Brain microvascular endothelial cell (primary cell): Measurements from ENCODE around the gene IRGQ.
"Not testable (repeated sequence)": the region's sequence is repeated elsewhere in the genome, so short reads cannot be mapped to it uniquely, and the experiment has no call there.

ENCODE experiments used
- DNase-seq: peaks from one replicate; pipeline ENCODE4 v3.0.0-alpha.2; 2020
- H3K27ac ChIP-seq: fragments of 250-450 bp; sonication (Bioruptor Pico); 2 replicates; pipeline ENCODE4 v1.5.1; 2020; ENCODE audit warnings: mild to moderate bottlenecking, moderate library complexity
- H3K27me3 ChIP-seq: fragments of 250-450 bp; sonication (Bioruptor Pico); replicated peaks from 2 replicates; pipeline ENCODE4 v1.5.1; 2020; ENCODE audit warnings: mild to moderate bottlenecking
- H3K36me3 ChIP-seq: fragments of 250-450 bp; sonication (Bioruptor Pico); replicated peaks from 2 replicates; pipeline ENCODE4 v1.5.1; 2020; ENCODE audit warnings: mild to moderate bottlenecking
- H3K4me3 ChIP-seq: 2 replicates; pipeline ENCODE4 v1.5.1; 2011; ENCODE audit warnings: low read depth, mild to moderate bottlenecking, control low read depth, low read length, moderate library complexity
- CTCF ChIP-seq: IDR thresholded peaks from 2 replicates; pipeline ENCODE4 v1.5.1; 2011; ENCODE audit warnings: low read depth, mild to moderate bottlenecking, moderate library complexity, low read length, control low read depth, inconsistent platforms; ENCODE audit errors: missing control alignments
- in situ Hi-C: cut with HindIII; loops from 2 replicates; pipeline ENCODE4 v1.10.0; 2017; ENCODE audit warnings: low sequenced_read_pairs, low pct_ligation_motif_present

The IRGQ gene

DNA sequence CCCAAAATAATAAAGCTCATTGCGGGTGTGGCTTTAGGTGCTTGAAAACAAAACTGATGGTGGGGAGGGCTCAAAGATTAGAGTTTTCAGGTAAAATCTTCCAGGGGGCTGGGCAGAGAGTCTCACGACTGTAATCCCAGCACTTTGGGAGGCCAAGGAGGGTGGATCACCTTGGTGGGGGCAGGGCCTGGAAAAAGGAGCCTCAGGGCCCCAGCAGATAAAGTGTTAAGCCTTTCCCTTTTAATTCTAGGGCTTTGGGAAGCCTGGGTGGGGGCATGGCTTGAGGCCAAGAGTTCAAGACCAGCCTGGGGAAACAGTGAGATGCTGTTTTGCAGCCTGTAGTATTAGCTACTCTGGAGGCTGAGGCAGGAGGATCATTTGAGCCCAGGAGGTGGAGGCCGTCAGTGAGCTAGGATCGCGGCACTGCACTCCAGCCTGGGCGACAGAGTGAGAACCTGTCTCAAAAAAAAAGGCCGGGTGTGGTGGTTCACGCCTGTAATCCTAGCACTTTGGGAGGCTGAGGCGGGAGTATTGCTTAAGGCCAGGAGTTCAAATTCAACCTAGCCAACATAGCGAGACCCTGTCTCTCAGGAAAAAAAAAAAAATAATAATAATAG lies 1.7 kb downstream of the IRGQ start:
- in situ Hi-C loops: no loop called here
- Histone ChIP-seq H3K36me3 (peaks cover 27% of the 10 kb centered on the region), H3K27ac (no peak overlapping the region), H3K27me3 (no peaks in the 10 kb centered on the region), H3K4me3 (peak overlapping the region; percentile 78)
- DNase-seq: no peak
- TF ChIP-seq CTCF: no peak

GRCh38 chr19:43592800-43593350 lies 3.1 kb downstream of the IRGQ start:
- in situ Hi-C loops: no loop called here
- H3K27me3 ChIP-seq: no peaks in the 10 kb centered on the region
- H3K36me3 ChIP-seq: peaks cover 25% of the 10 kb centered on the region
- H3K27ac ChIP-seq: no peak overlapping the region
- no peak overlapping the region for H3K4me3 ChIP-seq
- DNase-seq: no peak
- TF ChIP-seq CTCF: no peak

GRCh38 chr19:43591904-43592772 lies 3.8 kb downstream of the IRGQ start:
- DNase-seq: no peak
- peaks cover 25% of the 10 kb centered on the region for H3K36me3 ChIP-seq
- in situ Hi-C loops: no loop called here

DNA sequence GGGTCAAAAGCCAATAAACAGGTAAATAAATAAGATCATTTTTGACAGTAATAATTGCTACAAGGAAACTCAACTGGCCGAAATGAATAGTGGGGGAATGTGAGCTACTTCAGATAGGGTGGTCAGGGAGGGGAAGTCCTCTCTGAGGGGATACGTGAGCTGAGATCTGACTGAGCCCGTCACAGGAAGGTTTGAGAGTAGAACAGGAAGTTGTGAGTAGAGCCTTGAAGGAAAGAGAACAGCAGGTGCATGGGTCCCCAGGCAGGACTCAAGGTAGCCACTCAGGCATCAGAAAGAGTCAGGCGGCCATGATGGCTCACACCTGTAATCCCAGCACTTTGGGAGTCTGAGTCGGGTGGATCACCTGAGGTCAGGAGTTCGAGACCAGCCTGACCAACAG lies 6.3 kb downstream of the IRGQ start:
- in situ Hi-C loops: no loop called here
- no peak overlapping the region for H3K27ac ChIP-seq
- no peaks in the 10 kb centered on the region for H3K27me3 ChIP-seq
- H3K36me3 ChIP-seq: peaks cover 31% of the 10 kb centered on the region
- no peak for DNase-seq
- no peak overlapping the region for H3K4me3 ChIP-seq
- TF ChIP-seq CTCF: no peak

More at GRCh38 chr19:43591904-43592772, 3.8 kb downstream of the IRGQ start:
- Histone ChIP-seq H3K27ac (no peak overlapping the region), H3K4me3 (no peak overlapping the region), H3K27me3 (no peaks in the 10 kb centered on the region)
- no peak for TF ChIP-seq CTCF

DNA sequence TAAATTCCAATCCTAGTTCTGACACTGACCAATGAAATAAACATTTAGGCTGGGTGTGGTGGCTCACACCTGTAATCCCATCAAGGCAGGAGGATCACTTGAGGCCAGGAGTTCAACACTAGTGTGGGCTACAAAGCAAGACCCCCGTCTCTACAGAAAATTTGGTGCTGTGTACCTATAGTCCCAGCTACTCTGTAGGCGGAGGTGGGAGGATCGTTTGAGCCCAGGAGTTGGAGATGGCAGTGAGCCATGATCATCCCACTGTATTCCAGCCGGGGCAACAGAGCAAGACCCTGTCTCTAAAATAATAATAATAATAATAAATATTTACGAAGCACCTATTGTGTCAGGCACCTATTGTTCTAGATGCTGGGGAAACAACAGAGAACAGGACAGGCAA lies 6.7 kb downstream of the IRGQ start:
- Histone ChIP-seq H3K36me3 (peaks cover 31% of the 10 kb centered on the region), H3K27ac (no peak overlapping the region), H3K4me3 (no peak overlapping the region), H3K27me3 (no peaks in the 10 kb centered on the region)
- no peak for DNase-seq
- TF ChIP-seq CTCF: no peak
- in situ Hi-C loops: no loop called here

DNA sequence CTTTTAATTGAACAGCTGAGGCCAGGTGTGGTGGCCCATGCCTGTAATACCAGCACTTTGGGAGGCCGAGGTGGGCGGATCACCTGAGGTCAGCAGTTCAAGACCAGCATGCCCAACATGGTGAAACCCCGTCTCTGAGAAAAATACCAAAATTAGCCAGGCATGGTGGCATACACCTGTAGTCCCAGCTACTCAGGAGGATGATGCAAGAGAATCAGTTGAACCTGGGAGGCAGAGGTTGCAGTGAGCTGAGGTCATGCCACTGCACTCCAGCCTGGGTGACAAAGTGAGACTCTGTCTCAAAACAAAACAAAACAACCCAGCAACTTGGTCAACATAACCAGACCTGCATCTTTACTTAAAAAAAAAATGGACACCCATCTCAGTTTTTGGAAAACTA lies 8.9 kb downstream of the IRGQ start:
- DNase-seq, H3K4me3 ChIP-seq, H3K27me3 ChIP-seq, in situ Hi-C loops, H3K27ac ChIP-seq: not testable (repeated sequence)
- H3K36me3 ChIP-seq: peaks cover 11% of the 10 kb centered on the region
